Activated CD8-positive, alpha-beta memory T cell treated with anti-CD3 and anti-CD28 coated beads for 24 hours (primary cell): Measurements from ENCODE around the gene PACSIN1.
"Not testable (repeated sequence)": the region's sequence is repeated elsewhere in the genome, so short reads cannot be mapped to it uniquely, and the experiment has no call there.

Experiments
- DNase-seq: peaks from one replicate; pipeline ENCODE4 v3.0.0-alpha.2; 2020

Gene PACSIN1

DNA sequence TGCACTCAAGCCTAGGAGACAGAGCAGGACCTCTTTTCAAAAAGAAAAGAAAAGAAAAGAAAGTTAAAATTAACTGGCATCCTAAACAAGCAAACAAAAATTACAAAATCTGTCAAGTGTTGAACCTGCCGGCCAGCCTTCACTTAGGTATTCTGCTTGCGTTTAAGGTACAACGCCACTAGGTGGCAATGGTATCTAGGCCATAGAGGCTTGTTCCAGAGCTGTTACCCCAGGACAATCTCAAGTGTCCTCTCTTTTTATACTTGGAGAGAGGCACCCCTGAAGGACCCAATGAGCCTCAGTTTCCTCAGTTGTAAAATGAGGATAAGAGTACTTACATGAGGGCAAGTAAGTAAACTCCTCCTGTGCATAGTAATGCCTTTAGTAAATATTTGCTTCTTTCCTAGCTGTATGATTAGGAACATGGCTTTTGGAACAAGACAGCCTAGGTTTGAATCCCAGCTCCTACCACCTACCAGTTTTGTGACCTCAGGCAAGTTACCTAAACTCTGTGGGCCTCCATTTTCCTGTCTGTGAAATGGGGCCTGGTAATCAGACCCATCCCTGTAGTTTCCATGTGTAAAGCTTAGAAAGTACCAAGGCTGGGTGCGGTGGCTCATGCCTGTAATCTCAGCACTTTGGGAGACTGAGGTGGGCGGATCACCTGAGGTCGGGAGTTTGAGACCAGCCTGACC, 5.8 kb upstream of the PACSIN1 start:
- DNase-seq, result peak; percentile 69

DNA sequence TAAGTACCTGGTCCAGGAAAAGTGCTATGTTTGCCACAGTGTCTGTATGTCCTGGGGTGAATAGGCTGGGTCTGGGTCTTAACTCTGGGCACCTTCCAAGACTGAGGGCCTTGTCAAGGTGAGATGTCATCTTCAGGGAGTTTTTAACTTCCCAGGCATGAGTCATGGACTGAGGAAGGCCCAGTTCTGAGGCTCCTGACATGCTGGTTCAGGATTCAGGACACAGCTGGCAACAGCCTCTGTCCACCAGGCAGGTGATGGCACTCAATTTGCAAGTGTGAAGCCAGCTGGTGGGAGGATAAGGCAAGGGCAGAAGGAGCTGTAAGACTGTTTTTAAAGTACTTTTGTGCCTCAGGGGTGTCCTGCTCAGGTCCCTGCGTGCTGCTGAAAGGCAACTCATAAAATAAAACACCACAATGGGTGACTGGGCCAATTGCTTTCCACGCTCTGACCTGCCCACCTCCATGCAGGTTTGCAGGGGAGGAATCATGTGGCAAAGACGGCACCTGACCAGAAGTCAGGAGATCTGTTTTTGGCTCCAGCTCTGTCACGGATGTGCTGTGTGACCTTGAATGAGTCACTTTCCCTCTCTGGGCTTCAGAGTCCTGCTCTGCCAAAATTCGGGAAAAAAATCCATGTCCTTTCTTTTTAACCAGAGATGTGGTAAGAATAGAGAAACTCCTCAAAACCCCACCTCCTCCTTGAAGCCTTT, 4.9 kb upstream of the PACSIN1 start:
- no peak for DNase-seq

DNA sequence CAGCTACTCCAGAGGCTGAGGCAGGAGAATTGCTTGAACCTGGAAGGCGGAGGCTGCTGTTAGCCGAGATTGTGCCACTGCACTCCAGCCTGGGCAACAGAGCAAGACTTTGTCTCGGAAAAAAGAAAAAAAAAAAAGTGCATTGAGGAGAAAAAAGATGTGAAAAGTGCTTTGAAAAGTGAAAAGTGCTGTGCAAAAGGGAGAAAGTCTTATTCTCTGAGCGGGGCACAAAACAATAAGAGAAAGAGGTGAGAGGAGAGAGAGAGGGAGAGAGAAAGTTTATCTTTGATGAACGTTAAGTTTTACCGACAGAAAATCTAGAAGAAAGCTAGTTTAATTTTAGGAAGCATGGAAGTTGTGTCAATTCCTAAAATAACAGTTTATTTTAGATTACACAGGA, 3.9 kb upstream of the PACSIN1 start:
- no peak for DNase-seq

DNA sequence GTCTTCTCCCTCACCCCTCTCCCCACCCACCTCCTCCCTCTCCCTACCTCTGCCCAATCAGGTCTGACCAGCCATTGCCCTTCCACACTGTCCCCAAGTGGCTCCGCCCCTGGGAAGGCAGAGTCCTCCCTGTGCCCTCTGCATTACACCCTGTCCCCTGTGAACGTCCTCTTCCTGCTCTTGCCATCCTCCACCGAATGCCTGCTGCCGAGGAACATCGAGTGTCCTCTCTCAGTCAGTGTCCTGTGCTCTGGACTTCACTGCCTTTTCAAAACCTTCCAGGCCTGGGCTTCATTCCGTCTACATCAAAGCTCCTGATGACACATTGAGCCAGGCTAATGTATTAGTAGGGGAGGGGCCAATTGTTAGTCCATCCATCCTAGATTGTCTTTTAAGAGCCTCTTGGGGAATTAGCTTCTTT, 3.3 kb upstream of the PACSIN1 start:
- DNase-seq, result no peak

DNA sequence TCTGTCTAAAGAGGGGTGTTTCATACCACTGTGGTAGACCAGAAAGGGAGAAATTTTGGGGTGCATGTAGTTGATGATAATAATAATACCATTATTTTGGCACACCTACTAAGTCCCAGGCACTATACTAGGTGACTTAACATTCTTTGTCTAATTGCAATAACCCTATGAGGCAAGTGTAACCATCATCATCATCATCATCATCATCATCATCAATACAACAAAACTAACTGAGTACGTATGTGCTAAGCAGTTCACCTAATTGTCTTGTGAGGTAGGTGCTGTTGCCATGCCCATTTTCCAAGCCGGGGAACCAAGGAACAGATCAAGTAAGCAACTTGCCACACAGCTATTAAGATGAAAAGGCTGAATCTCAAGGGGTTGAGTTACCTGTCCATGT, 2.6 kb upstream of the PACSIN1 start:
- no peak for DNase-seq

DNA sequence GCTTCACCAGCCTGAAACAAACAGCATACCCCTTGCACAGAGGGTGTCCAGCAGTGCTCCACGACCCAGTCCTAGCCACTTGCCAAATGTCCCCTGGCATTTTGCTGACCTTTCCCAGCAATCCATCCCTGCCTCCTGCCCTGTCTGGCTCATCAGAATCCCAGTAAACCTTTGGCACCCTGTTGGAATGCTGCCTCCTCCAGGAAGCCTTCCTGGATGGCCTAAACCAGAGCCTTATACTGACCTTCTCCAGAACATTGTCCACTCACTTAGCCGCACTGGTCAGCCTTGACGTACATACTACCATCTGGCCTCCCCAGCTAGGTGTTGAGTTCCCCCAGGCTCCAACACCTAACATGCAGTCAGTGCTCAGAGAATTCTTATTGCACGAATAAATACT, 2.0 kb upstream of the PACSIN1 start:
- DNase-seq, result no peak

DNA sequence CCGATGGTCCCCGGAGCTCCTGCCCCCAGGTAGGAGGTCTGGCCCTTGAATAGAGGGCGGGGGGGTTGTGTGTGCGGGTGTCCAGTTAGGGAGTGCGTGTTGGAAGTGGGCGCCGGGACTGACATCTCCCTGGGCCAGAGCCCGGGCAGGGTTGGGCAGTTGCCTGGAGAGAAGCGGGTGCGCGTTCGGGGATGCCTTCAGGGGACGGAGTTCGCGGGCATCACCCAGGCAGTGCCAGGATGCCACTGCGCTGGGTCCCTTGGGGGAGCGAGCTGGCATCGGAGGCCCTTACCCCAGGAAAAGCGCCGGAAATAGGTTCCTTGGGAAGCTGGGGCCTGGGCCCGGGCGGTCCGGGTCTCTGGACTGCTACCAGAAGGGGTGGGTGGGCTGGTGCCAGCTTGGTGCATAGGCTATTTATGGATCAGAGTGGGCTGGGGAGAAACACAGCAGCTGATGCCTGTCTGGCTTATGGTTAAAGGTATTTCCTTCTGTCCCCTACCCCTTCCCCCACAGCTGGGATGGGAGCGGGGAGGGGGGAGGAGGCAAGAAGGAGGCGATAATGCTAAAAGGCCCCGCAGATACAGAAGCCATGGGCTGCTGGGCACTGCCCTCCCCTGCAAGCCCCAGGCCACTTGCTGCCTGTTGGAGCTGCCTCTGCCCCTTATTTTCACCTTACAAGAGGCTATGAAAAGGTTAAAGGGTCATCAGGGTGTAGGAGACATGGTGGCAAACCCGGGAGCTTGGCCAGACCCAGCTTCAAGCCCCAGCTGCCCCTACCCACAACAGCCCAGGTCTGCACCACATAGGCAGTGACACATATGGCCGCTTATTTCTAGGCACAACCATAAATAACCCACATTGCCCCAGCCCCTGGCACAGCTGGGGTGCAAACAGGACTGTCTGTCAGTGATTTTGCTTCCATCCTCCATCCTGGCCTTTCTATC, 638 bp downstream of the PACSIN1 start:
- no peak for DNase-seq

DNA sequence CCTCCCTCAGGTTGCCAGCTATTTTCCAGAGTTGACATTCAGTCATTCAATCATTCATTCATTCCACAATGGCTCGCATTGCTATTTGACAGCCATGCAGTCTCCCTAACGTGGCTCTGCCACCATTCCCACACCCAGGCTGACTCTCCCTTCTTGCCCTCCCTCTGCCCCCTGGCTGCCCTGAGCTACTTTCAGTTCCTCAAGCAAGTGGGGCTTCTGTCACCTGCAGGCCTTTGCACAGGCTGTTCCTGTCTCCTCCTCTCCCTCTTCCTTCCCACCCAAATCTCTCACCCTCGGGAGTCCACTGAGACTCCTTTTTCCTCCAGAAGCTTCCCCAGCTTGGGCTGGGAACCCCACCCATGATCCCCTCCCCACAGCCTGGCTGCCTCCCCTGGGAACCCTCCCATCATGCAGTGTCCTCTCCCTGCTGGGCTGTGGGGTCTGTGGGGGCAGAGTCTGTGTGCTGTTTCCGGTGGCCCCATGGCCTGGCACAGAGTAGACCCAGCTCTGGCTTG, 2.6 kb downstream of the PACSIN1 start:
- no peak for DNase-seq

DNA sequence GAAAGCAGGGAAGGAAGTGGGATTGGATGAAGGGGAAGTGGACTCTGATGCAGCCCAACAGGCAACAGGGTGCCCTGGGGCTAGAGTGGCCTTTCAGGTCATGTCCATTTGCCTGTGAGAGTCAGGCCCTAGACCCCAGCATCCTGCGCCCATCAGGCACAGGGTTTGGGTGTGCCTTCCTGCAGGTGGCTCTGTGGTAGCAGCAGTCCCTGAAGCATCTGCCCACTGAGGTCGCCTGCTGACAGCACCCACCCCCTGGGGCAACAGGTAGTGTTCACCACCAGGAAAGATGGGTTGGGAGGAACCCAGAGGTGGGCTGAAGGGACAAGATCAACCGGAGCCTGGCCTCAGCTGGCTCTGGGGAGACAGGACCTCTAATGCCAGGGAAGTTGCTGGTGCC, 3.6 kb downstream of the PACSIN1 start:
- DNase-seq, result no peak

DNA sequence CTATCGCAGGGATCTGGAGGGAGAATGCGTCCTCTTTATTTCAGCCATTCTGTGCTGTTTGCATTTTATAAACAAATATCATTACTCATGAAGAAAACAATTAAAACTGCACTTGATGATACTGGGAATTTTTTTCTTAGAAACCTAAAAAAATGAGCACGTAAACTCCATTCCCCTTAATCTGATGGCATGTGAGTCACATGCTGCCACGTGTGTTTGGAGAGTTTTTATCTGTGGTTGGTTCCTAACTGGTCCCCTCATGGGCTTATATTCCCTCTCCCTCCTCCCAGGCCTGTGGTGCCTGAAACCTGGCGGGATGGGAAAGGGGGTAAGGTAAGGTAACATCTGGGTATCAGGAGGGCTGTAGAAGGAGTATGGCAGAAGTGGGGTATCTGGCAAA, 6.5 kb downstream of the PACSIN1 start:
- no peak for DNase-seq

DNA sequence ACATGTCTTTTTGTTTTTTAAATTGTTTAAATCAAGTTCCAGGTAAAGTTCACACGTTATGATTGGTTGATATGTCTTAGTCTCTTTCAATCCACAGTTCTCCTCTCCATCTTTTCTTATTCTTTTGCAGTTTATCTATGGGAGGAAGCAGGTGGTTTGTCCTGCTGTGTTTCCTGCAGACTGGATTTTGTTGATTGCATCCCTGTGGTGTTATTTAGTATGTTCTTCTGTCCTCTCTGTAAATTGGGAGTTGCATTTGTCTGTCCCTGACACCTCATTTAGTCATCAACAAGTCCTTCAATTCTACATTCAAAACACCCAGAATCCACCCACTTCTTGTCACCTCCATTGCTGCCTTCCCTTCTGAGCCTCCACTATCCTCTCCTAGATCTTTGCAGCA, 8.1 kb downstream of the PACSIN1 start:
- DNase-seq, result no peak

DNA sequence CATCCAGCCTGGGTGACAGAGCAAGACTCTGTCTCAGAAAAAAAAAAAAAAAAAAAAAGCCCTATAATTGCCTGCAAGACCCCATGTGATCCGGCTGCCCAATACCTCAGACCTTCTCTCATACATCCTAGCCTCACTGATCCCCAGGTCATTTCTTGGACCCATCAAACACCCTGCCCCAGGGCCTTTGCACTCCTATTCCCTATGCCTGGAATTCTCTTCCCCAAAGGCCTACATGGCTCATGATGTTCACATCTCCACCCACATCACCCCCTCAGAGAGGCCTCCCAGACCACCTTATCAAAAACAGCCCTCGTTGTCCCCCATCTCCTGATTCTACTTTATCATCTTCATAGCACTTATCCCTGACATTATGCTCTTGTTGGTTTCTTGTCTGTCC, 8.9 kb downstream of the PACSIN1 start:
- no peak for DNase-seq

DNA sequence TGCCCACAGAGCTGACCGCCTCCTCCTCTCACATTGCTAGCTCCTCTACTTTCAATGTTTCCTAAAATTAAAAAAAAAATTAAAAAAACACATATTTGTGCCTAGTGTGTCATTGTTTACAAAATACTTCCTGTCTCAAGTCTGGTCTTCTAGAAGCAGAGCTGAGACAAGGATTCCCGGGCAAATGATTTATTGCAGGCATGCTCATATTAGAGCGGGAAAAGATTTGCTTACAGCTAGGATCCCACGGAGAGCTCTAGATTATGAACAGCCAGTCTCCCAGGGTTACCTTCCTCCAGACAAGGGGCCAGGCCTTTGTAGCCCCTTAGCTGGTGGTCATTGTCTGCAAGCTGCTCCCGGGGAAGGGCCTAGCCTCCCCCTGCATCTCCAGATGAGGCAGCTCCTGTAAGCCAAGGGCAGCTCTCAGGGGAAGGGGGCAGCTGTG, 9.4 kb downstream of the PACSIN1 start:
- no peak for DNase-seq

DNA sequence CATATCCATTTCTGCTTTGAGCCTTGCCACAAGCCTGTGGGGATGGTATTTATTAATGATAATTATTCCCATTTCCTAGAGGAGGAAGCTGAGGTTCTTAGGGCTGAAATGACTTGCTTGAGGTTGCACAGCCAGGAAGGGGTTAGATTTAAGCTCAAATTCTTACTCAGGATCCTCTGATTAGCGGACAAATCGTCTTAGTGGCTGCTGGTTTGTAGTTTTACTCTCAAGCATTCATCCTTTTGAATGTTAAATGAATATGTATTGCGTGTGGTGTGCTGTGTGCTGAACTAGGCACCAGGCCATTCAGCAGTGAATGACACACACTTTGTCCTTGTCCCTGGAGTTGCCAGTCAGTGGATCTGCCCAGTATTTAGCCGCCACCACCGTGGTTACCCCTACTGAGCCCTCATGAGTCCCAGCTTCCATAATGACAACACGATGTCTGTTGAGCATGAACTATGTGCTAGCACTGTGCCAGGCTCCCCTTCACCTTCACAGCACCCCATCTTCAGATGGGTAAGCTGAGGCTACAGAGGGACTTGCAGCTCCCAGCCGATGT, 10.0 kb downstream of the PACSIN1 start:
- DNase-seq, result no peak

DNA sequence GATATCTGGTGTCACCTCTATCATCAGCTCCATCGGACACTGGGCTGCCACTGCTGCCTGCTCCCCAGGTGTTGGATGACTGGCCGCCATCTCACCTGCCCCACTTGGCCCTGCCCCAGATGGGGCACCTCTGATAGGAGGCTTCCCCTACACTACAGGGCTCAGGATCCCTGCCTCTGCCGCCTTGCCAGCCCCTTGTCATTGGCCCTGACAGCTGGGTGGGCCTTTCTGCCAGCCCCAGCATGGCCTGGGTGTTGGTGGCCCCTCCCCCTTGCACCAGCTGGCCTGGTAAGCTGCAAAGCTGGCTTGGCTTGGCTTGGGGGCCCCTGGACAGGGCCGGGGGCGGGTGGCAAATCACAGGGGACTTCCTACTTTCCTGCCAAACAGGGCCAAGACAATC, 10.6 kb downstream of the PACSIN1 start:
- DNase-seq, result no peak

DNA sequence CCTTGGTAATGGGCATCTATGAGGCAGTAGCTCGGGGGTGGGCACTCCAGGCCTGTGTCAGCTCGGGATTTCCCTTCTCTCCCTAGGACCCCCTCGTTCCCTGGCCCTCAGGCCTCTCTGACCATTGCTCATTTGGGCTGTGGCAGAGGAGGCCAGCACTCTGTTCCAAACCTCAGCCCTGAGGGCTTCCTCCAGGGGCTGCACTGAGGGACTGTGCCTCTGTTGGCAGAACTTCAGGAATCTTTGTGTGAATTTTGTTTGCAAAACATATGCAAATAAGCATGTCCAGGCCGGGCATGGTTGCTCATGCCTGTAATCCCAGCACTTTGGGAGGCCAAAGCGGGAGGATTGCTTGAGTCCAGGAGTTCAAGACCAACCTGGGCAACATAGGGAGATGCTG, 11.0 kb downstream of the PACSIN1 start:
- DNase-seq, result no peak

DNA sequence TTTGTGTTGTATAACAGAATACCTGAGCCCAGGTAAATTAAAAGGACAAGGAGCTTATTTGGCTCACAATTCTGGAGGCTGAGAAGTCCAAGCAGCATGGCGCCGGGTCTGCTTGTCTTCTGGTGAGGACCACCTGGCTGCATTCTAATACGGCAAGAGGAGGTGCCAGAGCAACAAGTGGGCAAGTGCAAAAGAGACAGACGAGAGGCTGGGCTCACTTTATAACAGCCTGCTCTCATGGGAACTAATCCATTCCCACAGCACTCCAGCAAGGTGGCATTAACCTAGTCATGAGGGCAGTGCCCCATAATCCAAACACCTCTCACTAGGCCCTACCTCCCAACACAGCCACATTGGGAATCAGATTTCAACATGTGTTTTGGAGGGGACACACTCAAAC, 12.9 kb downstream of the PACSIN1 start:
- DNase-seq, result no peak

DNA sequence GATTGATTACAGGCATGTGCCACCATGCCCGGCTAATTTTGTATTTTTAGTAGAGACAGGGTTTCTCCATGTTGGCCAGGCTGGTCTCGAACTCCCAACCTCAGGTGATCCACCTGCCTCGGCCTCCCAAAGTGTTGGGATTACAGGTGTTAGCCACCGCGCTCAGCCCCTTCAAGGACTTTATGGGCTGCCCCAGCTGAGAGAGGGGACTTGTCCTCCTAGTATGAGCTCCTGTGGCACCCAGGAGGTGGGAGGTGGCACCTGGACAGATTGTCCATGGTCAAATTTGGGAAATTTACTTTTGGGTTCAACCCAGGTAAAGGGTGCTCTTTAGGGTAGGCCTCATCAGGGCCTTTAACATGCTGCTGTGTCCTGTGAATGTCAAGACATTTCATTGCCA, 17.9 kb downstream of the PACSIN1 start:
- DNase-seq, result not testable (repeated sequence)

DNA sequence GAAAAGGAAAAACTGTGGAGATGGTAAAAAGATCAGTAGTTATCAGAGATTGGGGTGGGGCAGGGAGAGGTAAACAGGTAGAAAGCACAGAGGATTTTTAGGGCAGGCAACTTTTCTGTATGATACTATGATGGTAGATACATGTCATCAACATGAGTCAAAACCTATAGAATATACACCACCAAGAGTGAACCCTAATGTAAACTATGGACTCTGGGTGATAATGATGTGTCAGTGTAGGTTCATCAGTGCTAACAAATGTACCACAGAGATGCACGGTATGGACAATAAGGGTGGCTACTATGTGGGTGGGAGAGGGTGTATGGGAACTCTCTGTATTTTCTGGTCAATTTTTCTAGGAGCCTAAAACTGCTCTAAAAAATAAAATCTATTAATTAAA, 18.5 kb downstream of the PACSIN1 start:
- DNase-seq, result no peak

DNA sequence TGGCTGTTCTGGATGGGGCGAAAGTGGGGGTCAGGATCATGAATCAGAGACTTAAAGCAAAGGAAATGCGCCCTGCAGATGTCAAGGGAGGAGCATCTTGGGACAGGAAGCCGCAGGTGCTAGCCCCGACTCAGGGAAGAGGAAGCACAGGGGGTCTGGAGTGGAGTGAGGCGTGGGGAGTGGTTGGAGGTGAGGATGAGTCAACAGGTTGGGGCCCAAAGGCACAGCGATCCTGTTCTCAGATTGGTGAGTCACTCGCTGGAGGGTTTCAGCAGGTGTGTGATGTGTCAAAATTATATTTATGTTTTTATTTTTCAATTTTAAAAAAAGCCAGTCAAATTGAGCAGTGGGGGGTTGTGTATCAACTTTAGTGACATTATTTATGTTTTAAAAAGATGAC, 19.0 kb downstream of the PACSIN1 start:
- peak; percentile 82 for DNase-seq

DNA sequence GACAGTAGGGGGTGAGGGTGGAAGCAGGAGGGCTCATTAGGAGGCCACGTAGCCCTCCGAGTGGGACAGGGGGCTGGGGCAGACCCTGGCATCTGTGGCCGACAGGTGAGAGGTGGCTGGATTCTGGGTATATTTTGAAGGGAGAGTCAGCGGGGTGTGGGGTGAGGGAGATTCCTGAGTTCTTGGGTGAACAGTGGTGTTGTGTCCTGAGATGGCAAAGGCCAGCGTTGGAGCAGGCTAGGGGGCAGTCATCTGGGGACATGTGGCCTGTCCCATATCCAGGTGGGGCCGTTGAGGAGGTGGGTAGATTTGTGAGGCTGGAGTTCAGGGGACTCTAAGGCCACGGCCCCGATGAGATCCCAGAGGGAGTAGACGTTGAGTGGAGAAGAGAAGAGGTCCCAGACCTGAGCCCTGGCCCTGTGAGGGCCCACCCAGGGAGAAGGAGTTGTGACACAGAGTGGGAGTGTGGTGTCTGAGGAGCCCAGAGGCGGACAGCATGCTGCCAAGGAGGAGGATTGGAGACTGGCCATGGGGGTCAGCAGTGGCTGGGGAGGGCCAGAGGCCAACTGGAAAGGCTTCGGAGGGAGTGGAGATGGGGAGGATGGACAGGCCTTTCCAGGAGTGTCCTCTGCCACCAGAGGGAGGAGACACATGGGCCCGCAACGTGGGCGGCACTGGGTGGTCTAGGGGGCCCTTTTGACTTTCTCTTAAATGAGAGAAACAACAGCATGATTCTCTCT, 19.6 kb downstream of the PACSIN1 start:
- DNase-seq, result no peak

DNA sequence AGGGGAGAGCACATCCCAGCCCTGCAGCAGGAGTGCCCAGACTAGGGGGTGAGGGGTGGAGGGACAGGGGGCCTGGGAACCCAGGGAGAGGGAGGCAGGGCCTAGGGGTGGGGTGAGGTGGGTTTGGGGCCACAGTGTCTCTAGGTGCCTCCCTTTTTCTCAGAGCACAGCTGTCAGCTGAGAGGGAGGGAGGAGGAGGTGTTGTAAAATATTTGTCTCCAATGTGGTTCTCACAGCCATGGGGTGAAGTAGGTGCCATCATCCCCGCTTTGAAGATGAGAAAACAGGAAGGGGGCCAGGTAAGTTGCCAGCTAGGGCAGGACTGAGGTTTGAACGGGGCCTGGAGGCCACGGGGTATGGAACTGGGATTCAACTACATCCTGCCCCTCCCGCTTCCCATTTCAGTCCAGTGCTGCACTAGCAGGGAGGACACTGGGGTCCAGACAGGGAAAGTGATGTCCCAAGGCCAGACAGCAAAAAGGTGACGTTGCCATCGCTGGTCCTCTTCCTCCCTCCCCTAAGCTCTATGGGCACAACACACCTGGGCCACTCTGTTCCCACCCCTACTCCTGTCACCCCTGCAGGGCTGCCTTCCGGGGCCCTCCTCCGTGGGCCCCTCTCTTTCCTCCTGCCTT, 20.3 kb downstream of the PACSIN1 start:
- DNase-seq, result no peak
